TTC549 (cell line): ENCODE results near the gene SEC16B.

ENCODE experiments used
- FAIRE-seq: peaks from 2 replicates; lab custom pipeline; 2012; peaks lifted over from hg19 to GRCh38; lab: Jason Lieb, UNC

Gene SEC16B

GRCh38 chr1:177941976-177942375 is 27.9 kb downstream of the SEC16B start:
- no peak for FAIRE-seq

- no peak for FAIRE-seq
Observed at GRCh38 chr1:177940682-177941081, 29.2 kb downstream of the SEC16B start.

- FAIRE-seq, result no peak
Observed at GRCh38 chr1:177937931-177938330, 31.9 kb downstream of the SEC16B start.

- no peak for FAIRE-seq
Observed at GRCh38 chr1:177937174-177937770, 32.6 kb downstream of the SEC16B start.

GRCh38 chr1:177935638-177936415 is 34.0 kb downstream of the SEC16B start:
- FAIRE-seq, result no peak

GRCh38 chr1:177934927-177935326 is 34.9 kb downstream of the SEC16B start:
- no peak for FAIRE-seq

GRCh38 chr1:177934461-177934860 is 35.4 kb downstream of the SEC16B start:
- FAIRE-seq, result no peak

GRCh38 chr1:177933881-177934280 is 36.0 kb downstream of the SEC16B start:
- FAIRE-seq, result no peak

- FAIRE-seq, result no peak
Observed at GRCh38 chr1:177932123-177932522, 37.7 kb downstream of the SEC16B start.

- no peak for FAIRE-seq
Observed at GRCh38 chr1:177928952-177929351, 40.9 kb downstream of the SEC16B start.

GRCh38 chr1:177928194-177928593 is 41.7 kb downstream of the SEC16B start:
- FAIRE-seq, result no peak

- no peak for FAIRE-seq
Observed at GRCh38 chr1:177927021-177927596, 42.7 kb downstream of the SEC16B start.

- FAIRE-seq, result no peak
Observed at GRCh38 chr1:177926201-177926600, 43.7 kb downstream of the SEC16B start.

- no peak for FAIRE-seq
Observed at GRCh38 chr1:177925006-177925405, 44.9 kb downstream of the SEC16B start.

- no peak for FAIRE-seq
Observed at GRCh38 chr1:177923441-177923840, 46.4 kb downstream of the SEC16B start.

- FAIRE-seq, result no peak
Observed at GRCh38 chr1:177922209-177922608, 47.6 kb downstream of the SEC16B start.

- FAIRE-seq, result no peak
Observed at GRCh38 chr1:177921590-177921989, 48.3 kb downstream of the SEC16B start.

- FAIRE-seq, result no peak
Observed at GRCh38 chr1:177920091-177920490, 49.8 kb downstream of the SEC16B start.

- no peak for FAIRE-seq
Observed at GRCh38 chr1:177915641-177916040, 54.2 kb downstream of the SEC16B start.

- no peak for FAIRE-seq
Observed at GRCh38 chr1:177914603-177915002, 55.3 kb downstream of the SEC16B start.

GRCh38 chr1:177913762-177914540 is 55.9 kb downstream of the SEC16B start:
- no peak for FAIRE-seq

GRCh38 chr1:177912991-177913390 is 56.9 kb downstream of the SEC16B start:
- FAIRE-seq, result no peak

GRCh38 chr1:177909416-177909815 is 60.4 kb downstream of the SEC16B start:
- no peak for FAIRE-seq
